Neural progenitor cell (in vitro differentiated cells): ENCODE data around the gene SLC35G1.

Experiments
- EZH2 ChIP-seq: fragments of 200-600 bp; sonication (generic); IDR thresholded peaks from 2 replicates; pipeline ENCODE4 v1.6.1; 2017; ENCODE audit warnings: antibody characterized with exemption, mild to moderate bottlenecking, moderate library complexity
- EZH2phosphoT487 ChIP-seq: fragments of 200-600 bp; sonication (generic); IDR thresholded peaks from 2 replicates; pipeline ENCODE4 v1.6.1; 2017; ENCODE audit warnings: antibody characterized with exemption
- TF ChIP-seq, protein P1 (sequence below): fragments of 200-600 bp; sonication (generic); IDR thresholded peaks from 2 replicates; pipeline ENCODE4 v1.5.1; 2017; ENCODE audit warnings: antibody characterized with exemption, mild to moderate bottlenecking

DNA sequence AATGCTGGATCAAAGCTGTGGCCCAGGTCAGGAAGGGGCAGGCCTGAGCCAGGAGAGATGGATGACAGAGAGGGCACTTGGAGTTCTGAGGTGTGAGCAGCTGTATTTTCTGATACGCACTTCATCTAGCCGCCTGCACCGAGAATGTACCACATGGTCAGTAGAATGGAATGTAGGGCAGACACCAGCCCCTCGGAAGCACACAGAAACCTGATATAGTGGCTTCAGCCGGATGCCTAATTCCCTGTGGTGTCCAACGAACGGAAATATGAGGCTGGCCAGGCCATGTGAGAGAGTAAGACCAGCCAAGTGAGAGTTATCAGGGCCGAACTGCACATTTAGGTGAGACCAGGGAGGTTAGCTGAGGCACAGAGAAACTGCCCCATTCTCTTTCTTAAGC is 53.3 kb downstream of the SLC35G1 start:
- TF ChIP-seq EZH2phosphoT487 (no peak), EZH2 (no peak)
- TF ChIP-seq, protein P1, sequence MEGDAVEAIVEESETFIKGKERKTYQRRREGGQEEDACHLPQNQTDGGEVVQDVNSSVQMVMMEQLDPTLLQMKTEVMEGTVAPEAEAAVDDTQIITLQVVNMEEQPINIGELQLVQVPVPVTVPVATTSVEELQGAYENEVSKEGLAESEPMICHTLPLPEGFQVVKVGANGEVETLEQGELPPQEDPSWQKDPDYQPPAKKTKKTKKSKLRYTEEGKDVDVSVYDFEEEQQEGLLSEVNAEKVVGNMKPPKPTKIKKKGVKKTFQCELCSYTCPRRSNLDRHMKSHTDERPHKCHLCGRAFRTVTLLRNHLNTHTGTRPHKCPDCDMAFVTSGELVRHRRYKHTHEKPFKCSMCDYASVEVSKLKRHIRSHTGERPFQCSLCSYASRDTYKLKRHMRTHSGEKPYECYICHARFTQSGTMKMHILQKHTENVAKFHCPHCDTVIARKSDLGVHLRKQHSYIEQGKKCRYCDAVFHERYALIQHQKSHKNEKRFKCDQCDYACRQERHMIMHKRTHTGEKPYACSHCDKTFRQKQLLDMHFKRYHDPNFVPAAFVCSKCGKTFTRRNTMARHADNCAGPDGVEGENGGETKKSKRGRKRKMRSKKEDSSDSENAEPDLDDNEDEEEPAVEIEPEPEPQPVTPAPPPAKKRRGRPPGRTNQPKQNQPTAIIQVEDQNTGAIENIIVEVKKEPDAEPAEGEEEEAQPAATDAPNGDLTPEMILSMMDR, result no peak
